ENCODE data around the gene SORL1.

GRCh38 chr11:121581607-121582006 is 129.5 kb downstream of the SORL1 start:
- no peak for TF ChIP-seq EZH2 (IDR thresholded peaks at IDR 0.05; ENCODE audit: insufficient read depth, poor library complexity, severe bottlenecking)
- no peak for TF ChIP-seq EZH2phosphoT487 (IDR thresholded peaks at IDR 0.05; ENCODE audit: insufficient read depth, low read depth)

Data from GM23248 (cell line).